Nucleus accumbens (tissue), 56 donors: ENCODE results near the gene CCDC102A.

ENCODE experiments used
- DNase-seq, 56 donors: peaks; one replicate each; lab custom pipeline; 2025; lab: John Stamatoyannopoulos, UW

CCDC102A gene

DNA sequence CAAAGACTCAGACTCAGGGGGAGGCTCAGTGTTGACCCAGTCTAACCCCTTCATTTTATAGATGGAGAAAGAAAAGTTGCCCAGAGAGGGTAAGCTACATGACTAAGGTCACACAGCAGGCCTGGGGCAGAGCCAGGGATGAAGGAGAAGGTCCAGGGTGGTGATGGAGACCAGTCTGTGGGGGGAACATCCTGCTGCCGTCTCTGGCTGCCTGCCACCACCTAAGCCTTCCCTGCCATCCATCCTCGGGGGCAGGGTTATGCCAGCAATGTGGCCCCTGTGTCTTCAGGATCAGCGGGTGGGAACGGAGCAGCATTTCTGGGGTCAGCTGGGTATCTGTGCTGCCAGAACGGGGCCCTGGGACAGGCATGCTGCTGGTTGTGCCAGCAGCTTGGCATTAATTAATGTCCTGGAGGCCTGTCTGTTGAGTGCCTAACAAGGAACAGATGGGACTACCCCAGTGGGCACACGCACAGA, 55.6 kb downstream of the CCDC102A start:
- no peak for DNase-seq

DNA sequence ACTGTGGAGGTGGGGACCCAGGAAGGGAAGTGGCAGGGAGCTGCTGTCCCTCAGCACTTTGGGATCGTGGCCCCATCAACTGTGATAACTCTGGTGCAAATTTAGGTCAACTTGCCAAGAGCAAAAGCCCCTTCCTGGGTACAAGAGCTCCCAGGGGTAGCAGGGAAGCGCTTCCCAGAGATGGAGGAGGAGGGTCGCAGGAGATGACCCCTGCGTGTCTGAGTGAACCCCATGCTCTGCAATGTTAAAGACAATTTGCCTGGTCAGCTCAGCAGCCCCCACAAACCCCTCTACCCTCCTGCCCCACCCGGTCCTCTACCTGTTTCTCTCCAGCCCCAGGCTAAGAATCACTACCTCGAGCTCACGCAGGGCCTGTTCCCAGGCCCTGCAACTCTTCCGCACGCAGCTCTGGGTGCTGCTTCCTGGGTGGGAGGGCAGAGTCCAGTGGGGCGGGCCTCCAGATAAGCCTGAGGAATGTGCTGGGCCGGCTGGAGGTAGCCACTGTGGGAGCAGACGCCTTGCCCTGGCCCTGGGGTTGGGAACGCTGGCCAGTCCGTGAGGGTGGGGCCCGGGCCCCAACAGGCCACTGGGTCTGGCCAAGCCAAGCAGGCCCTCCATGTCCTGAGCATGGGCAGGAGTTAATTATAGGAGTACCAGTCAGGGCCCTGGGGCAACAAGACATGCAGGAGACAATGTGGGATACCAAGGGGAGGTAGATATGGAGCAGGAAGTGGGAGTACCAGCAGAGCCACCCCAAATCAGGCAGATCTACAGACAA, 56.2 kb downstream of the CCDC102A start:
- no peak for DNase-seq

DNA sequence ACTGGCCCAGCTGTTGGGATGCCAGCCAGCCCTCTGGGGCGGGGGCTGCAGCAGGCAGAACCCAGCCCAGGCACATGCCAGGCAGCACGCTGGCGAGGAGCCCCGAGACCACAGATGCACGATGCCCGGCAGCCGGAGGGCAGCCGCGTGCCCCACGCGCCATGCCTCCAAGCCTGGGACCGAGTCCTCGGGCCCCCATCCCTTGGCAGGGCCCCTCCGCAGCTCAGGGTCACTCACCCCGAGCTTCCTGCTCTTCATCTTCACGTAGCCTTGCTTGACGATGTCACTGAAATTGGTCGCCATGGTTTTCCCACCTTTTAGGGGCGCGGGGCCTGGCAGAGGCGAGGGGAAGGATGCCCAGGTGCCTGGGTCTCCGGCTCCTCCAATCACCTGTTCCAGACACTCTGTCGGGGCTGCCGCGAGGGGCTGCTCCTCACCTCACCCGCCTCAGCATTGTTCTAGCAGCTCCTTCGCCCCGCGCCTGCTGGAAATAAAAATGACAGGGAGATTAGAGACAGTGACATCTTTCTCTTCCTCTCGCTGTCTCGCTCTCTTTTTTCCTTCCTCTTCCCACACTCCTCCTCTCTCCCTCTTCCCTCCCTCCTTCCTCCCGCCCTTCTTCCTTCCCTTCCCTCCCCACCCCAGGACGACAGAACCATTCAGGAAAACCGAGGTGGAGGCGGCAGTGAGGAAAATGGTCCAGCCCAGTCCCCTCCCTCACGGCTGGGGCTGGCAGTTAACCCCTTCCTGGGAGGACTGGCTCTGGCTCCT, 57.0 kb downstream of the CCDC102A start:
- DNase-seq: peak in 40 of 56 donors; percentile 12 to 79 (median 36)

DNA sequence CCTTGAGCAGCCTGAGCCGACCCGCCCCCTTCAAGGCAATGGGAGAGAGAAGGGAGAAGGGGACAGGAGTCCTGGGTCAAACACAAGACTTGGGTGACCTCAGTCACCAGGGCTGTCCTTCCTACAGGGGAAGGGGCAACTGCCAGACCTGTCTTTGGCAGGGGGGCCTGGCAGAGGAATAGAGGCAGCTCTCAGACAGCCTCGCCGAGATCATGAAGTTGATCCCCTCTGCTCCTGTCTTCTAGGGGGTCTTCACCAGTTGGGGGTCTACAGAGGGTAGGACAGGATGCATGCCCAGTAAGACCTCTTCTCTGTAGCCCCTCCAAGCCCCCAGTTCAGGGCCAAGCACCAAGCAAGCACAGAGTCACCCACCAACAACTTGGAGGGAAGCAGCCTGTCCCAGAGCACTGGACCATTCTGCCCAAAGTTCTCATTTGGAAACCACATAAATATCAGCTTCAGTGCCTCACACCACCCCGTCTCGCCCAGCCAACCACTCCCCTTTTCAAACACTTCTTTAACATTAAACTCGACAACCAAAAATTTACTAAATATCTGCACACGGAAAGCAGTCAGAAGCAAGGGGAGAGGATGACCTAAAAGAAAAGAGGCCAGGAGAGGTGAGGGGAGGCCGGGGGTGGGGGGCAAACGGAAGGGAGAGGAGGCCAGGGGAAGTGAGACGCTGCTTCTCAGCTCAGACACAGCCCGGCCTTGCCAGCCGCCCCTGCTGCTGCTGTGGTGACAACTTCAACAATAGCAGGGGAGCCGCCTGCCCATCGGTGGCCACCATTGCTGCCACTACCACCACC, 57.8 kb downstream of the CCDC102A start:
- peak in 1 of 56 donors; percentile 14 for DNase-seq

DNA sequence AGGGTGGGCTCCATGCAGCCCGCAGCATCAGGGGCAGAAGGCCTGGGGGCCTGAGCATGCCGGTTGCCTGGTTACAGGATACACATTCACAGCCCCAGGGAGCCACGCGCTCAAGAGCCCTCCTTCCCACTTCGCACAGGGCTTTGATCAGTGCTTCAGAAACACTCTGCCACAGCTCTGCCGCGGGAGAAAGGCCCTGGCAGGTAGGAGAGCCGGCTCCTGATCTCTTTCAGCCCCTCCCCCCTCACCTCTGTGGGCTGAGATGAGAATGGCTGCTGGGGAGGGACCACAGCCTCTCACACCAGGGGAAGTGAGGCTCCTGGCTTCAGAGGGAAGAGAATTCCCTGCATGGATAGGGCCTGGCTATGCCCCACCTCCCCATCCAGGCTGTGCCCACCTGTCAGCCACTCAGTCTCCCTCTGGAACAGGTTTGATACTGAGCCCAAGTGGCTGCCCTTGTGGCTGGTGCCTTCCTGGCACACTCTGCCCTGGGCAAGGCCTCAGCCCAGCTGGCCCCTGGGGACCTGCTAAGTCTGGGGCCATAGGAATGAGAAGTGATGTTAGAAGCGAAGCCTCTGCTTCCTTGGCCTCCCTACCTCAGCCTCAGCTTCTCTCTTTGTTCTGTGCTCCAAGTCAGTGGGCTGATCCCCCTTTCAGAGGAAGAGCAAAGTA, 58.7 kb downstream of the CCDC102A start:
- peak in 1 of 56 donors; percentile 29 for DNase-seq

DNA sequence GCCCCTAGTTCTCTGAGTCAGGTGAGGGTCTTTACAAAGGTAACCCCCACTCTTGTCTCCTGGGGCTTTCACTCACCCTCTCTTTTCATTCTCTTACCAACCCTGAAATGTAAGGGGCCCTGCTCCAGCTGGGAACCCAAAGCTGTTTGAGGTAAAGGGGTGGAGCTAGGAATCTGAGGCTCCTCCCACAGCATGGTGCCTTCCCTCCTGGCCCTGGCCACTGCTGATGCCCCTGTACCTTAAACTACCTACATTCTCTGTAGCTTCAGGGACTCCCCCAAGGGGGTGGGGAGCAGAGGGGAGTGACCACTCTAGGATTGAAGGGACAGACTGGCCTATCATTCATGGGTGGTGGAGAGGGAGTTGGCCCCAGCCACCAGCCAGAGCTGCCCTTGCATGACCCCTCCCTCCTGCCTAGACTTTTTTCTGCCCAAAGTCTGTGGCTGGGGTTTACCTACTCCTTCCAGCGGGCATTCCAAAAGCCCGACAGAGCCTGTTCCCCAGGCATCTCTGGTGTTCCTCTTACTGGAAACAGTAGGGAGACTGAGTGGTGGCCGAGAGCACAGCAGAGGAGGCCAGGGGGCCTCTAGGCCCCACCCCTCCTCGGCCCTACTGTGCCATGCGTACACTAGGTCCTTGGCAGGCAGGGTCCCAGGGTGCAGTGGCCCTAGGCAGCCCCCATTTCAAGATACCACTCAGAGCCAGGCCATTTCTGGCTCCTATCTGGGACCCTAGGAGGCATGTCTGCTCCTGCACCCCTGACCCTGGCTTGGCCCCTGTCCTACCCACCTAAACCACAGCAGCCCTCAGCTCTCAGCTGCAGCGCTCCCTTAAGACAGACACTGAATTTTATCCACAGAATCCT, 59.6 kb downstream of the CCDC102A start:
- DNase-seq: no peak

DNA sequence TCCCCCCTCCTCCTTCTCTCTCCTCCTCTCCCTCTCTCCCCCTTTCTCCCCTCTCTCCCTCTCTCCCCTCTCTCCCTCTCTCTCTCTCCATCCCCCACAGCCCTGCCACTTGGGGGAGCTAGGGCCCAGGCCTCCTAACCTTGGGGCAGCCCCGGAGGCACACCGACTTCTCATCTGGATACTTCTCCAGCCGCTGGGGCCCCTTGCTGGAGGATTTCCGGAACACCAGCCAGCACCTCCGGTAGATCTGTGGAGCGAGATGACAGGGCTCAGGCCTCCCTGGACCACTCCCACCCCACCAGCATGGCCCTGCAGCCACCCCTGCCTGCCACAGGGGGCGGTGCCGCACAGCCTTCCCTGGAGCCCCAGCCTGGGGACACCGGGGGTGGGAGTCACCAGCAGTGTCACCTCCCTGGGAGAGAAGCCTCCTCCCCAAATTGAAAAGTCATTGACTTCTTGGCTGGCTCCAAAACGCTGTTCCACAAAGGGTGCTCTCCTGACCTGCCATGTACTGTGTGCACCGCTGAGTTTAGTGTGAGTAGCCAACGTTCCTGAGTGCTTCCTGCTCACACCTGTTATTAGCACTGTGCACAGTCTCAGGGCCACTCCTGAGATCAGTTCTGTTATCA, 60.5 kb downstream of the CCDC102A start:
- no peak for DNase-seq

DNA sequence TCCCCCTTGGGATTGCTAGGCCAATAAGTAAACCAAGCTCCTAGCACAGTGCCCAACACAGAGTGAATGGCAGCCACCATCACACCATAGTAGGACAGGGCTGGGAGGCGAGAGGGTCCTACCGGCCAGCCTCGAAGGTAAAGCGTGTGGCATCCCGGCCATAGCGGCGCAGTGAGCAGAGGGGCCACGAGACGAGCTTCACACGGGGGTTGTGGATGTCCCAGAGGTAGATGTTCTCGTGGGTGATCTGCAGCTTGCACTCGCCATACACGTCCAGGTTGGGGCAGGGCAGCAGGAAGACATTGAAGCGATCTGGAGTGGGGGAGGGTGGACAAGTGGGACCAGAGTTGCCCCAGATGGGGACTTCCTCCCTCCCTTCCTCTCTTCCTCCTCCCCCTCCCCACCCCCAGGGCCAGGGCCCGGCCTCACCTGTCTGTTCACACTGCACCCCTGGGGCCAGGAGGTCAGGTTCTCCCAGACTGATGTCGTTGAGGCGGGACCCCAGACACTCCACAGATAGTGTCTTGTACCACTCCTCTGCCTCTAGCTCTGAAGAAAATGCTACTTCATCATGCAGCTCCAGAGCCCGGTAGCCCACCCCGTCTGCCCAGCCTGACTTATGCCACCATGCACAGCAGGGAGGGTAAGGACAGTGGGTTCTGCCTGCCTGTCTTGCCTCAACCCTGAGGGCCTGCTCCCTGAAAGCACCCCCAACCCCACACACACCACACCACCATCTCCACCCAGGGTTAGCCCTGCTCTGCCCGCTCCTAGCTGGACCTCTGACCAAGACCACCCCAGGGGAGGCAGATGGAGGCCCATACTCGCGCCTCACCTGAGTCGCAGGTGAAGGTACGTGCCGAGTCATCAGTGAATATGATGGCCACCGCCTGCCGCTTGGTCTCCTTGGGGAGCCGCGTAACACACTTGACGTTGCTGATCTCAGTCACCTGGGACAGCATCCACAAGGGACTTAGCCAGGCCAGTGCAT, 61.4 kb downstream of the CCDC102A start:
- no peak for DNase-seq

DNA sequence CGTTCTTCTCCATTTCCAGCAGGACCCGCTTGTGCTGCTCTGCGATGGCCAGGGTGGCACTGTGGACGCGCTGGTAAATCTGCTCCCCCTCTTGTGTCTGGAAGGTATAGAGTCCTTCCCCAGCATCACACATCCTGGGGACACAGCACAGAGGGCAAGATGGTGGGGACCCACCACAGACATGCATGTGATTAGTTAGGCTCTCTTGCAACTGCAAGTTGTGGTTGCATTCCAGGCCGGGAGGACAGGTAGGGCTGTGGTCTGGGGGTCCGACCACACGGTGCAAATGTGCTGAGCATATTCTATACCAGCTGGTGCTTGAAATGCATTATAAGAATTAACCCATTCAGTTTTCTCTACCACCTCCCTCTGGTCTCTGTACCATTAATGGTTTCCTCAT, 62.5 kb downstream of the CCDC102A start:
- DNase-seq: no peak

DNA sequence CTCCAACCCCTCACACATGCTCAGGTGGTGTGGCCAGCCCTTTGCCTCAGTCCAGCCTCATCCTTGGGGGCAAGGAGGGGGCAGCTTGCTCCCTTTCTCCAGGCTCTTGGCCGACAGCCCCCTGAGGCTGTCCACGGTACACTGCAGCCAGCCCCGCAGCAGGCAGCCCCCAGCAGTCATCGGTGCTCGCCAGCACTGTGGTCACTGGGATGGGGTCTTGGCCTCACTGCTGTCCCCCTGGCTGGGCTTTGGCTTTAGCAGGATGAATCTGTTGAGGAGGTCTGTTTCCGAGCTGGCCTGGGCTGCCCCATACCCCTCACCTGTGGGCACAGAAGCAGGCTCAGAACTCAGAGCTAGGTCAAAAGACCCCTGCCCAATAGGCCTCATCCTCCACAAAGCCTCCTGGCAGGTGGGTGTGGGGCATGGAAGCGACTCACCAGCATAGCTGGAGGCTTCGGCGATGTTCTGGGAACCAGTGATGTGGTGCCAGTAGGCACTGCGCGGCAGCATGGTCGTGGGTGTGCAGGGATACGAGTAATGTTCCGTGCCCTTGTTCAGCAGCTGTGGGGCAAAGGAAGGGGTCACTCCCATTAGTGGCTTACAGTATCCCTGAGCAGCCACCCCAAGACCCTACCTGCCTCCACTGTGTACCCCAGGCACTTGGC, 63.1 kb downstream of the CCDC102A start:
- no peak for DNase-seq

DNA sequence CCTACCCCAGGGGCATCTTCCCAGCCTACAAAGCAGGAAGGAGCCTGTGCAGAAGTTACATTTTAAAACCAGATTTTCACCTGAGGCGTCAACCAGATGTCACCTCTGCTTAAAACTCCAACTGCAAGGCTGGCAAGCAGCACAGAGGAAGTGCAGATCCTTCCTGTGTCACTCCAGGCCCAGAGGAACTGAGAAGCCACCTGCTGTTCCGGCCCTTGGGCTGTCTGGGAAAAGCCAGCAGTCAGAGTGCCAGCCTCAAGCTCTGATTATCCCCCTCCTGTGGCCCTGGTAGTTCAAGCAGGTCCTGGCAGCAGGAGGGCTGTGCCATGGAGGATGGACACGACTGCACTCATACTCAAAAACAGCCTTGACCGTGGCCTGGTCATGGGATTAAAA, 63.7 kb downstream of the CCDC102A start:
- DNase-seq: no peak

DNA sequence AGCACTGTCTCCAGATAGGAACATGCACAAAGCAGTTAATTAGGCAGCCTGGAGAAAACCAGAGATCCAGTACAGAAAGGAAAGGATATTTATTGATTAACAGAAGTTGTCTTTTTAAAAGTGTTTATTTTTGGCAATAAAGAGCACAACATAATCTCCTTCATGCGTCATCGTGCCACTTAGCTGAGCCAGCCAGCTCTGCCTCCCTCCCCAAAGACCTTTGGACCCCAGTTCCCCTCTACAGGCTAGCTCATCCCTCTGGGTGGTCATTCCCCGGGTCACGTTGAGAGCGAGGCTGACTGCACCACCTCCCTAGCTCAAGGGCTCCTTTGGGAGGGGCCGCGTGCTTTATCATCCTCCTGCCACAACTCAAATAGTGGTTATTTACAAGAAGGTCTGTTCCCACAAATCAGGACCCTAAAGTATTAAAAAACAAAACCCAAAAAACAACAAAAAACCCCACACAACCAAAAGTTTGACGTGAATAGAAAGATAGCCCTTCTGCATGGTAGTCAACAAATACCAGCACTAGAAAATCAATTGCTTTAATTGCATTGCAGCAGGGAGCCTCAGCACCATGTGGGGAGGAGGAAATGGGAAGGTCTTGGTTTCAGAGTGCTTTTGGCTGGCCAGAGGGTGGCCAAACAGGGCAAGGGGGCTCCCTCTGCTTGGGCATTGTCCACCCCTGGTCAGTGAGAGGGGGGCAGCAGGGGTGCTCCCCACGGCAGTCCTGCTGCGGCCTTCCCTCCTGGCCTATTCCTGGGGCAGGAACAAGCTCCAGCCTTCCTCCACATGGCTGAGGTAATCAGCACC, 64.3 kb downstream of the CCDC102A start:
- no peak for DNase-seq

DNA sequence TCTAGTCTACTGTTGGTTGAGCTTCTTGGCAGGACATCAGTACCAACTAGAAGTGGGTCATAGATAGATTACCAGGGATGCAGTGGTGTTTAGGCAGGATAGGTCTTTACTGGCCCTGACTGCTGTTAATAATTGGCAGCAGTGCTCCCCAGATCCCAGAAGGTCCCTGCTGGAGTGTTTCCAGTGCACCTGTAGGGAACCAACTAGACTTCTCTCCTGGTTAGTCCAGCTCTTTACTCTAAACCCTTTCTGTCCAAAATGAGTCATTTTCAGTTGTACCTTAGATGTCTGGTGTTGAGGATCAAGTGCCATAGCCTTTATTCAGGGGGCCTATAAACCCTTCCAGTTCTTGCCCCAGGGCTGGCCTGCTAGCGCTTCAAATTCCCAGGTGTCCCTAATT, 65.2 kb downstream of the CCDC102A start:
- no peak for DNase-seq

DNA sequence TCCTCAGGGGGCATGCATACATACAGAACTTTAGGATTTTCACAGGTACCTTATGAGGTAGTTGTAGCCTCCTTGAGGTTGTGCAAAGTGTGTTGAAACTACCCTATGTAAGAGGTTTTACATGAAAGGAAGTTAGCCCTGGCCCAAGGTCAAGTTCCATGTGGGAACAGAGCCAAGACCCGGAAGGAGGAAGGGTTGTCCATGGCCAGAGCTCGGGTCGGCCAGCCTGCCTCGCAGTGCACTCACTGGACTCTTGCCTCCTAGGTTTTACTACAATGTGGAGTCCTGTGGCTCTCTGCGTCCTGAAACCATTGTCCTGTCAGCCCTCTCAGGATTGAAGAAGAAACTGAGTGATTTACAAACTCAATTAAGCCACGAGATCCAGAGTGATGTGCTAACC, 65.7 kb downstream of the CCDC102A start:
- peak in 2 of 56 donors; percentile 10 to 22 for DNase-seq

DNA sequence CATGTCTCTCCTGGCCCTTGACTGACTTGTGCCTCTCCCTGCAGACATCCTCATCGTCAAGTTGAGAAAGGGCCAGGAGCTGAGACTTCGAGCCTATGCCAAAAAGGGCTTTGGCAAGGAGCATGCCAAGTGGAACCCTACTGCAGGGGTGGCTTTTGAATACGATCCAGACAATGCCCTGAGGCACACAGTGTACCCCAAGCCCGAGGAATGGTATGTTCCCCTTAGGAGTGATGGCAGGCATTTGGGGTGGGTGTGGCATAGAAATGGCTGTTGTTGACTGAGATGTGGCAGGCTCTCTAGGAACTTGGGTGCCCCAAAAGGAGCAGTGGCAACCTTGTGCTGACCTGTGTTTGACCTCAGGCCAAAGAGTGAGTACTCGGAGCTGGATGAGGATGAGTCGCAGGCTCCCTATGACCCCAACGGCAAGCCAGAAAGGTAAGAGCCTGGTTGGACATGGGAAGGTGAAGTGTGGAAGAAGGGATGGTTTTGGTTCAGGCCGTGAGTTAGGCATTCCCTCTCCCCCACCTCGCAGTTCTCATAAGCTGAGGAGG, 66.4 kb downstream of the CCDC102A start:
- no peak for DNase-seq

DNA sequence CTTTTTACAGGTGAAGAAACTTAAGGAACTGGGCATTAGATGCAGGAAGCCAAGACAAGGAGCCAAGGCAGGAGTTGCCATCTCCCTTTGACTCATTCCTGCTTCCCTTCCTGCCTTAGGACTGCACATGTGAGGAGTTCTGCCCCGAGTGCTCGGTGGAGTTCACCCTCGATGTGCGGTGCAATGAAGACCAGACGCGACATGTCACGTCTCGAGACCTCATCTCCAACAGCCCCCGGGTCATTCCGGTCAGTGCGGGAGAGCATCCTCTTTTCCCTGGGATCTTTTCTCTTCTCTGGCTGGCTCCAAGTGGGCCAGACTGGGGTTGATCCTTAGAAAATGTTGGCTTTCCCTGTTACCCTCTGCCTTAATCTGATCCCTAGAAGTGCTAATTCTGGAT, 67.3 kb downstream of the CCDC102A start:
- no peak for DNase-seq
